GM12874 (cell line): ENCODE results near the gene PARN.

ENCODE experiments used
- CTCF ChIP-seq: IDR thresholded peaks from 2 replicates; pipeline ENCODE4 v1.5.1; 2011; ENCODE audit warnings: low read depth, mild to moderate bottlenecking, control low read depth, low read length, moderate library complexity; ENCODE audit not compliant: insufficient read depth

Gene PARN

GRCh38 chr16:14602443-14602963 is 27.6 kb downstream of the PARN start:
- no peak for TF ChIP-seq CTCF

GRCh38 chr16:14600164-14600563 is 29.9 kb downstream of the PARN start:
- peak; percentile 20; the same call in 1 of the 2 replicates for TF ChIP-seq CTCF

GRCh38 chr16:14586637-14587305 is 43.3 kb downstream of the PARN start:
- no peak for TF ChIP-seq CTCF

- no peak for TF ChIP-seq CTCF
Observed at GRCh38 chr16:14585287-14585686, 44.8 kb downstream of the PARN start.

- no peak for TF ChIP-seq CTCF
Observed at GRCh38 chr16:14579266-14579665, 50.8 kb downstream of the PARN start.

GRCh38 chr16:14576532-14576931 is 53.5 kb downstream of the PARN start:
- no peak for TF ChIP-seq CTCF

- TF ChIP-seq CTCF: no peak
Observed at GRCh38 chr16:14576069-14576468, 54.0 kb downstream of the PARN start.

- TF ChIP-seq CTCF: no peak
Observed at GRCh38 chr16:14572535-14572934, 57.5 kb downstream of the PARN start.
